H9 (cell line): Measurements from ENCODE around the gene NRDE2. TPM values are rescaled to one million over a fixed set of nuclear protein-coding genes. Genes with fewer than 3 reads are reported as not detected.

ENCODE experiments used
- DNase-seq: peaks from one replicate; pipeline ENCODE4 v3.0.0-alpha.2; 2017
- H2AFZ ChIP-seq: one replicate; pipeline ENCODE4 v1.6.1; 2013; ENCODE audit warnings: mild to moderate bottlenecking, low read length, control low read depth, moderate library complexity
- H2AK5ac ChIP-seq: 2 replicates; pipeline ENCODE4 v1.6.1; 2013; ENCODE audit warnings: low read length, control low read depth, mixed read lengths; ENCODE audit not compliant: insufficient read length
- H2BK120ac ChIP-seq: one replicate; pipeline ENCODE4 v1.6.1; 2013; ENCODE audit warnings: low read depth, mild to moderate bottlenecking, low read length, control low read depth, inconsistent platforms; ENCODE audit not compliant: poor library complexity, severe bottlenecking
- H2BK12ac ChIP-seq: 2 replicates; pipeline ENCODE4 v1.6.1; 2013; ENCODE audit warnings: low read length, control low read depth, mixed read lengths, low read depth; ENCODE audit not compliant: insufficient read length
- H2BK15ac ChIP-seq: 2 replicates; pipeline ENCODE4 v1.6.1; 2013; ENCODE audit warnings: low read depth, low read length, control low read depth
- H2BK20ac ChIP-seq: one replicate; pipeline ENCODE4 v1.6.1; 2013; ENCODE audit warnings: low read depth, mild to moderate bottlenecking, low read length, control low read depth, inconsistent platforms; ENCODE audit not compliant: poor library complexity, severe bottlenecking
- H2BK5ac ChIP-seq: 2 replicates; pipeline ENCODE4 v1.6.1; 2013; ENCODE audit warnings: low read length, control low read depth, mixed read lengths; ENCODE audit not compliant: insufficient read length
- H3K14ac ChIP-seq: 2 replicates; pipeline ENCODE4 v1.6.1; 2013; ENCODE audit warnings: low read length, control low read depth; ENCODE audit not compliant: insufficient read depth
- H3K18ac ChIP-seq: 2 replicates; pipeline ENCODE4 v1.6.1; 2013; ENCODE audit warnings: low read depth, mild to moderate bottlenecking, mixed read lengths, low read length, control low read depth; ENCODE audit not compliant: insufficient read length
- H3K23ac ChIP-seq: 2 replicates; pipeline ENCODE4 v1.6.1; 2013; ENCODE audit warnings: low read length, control low read depth, mixed read lengths, low read depth; ENCODE audit not compliant: insufficient read length
- H3K23me2 ChIP-seq: 2 replicates; pipeline ENCODE4 v1.6.1; 2013; ENCODE audit warnings: low read depth, mild to moderate bottlenecking, mixed read lengths, low read length, control low read depth; ENCODE audit not compliant: insufficient read length, poor library complexity, severe bottlenecking
- H3K27ac ChIP-seq: 2 replicates; pipeline ENCODE4 v1.5.1; 2013; ENCODE audit warnings: low read length, control low read depth, mixed read lengths, low read depth; ENCODE audit not compliant: insufficient read length
- H3K27me3 ChIP-seq: 2 replicates; pipeline ENCODE4 v1.6.1; 2013; ENCODE audit warnings: low read length, control low read depth, inconsistent platforms; ENCODE audit not compliant: insufficient read depth
- H3K4ac ChIP-seq: 2 replicates; pipeline ENCODE4 v1.6.1; 2013; ENCODE audit warnings: low read depth, mild to moderate bottlenecking, control low read depth, inconsistent platforms, low read length, moderate library complexity
- H3K4me1 ChIP-seq: 2 replicates; pipeline ENCODE4 v1.6.1; 2013; ENCODE audit warnings: low read length, control low read depth, inconsistent platforms; ENCODE audit not compliant: insufficient read depth
- H3K4me2 ChIP-seq: 2 replicates; pipeline ENCODE4 v1.6.1; 2013; ENCODE audit warnings: low read length, control low read depth, mixed read lengths; ENCODE audit not compliant: insufficient read length, insufficient read depth
- H3K56ac ChIP-seq: 2 replicates; pipeline ENCODE4 v1.6.1; 2013; ENCODE audit warnings: low read depth, mild to moderate bottlenecking, mixed read lengths, low read length, control low read depth; ENCODE audit not compliant: insufficient read length
- H3K79me1 ChIP-seq: 2 replicates; pipeline ENCODE4 v1.6.1; 2013; ENCODE audit warnings: low read depth, mild to moderate bottlenecking, moderate library complexity, low read length, control low read depth, inconsistent platforms; ENCODE audit not compliant: insufficient read depth, poor library complexity, severe bottlenecking
- H3K79me2 ChIP-seq: 2 replicates; pipeline ENCODE4 v1.6.1; 2013; ENCODE audit warnings: low read length, control low read depth, inconsistent platforms; ENCODE audit not compliant: insufficient read depth
- H3K9ac ChIP-seq: 2 replicates; pipeline ENCODE4 v1.6.1; 2013; ENCODE audit warnings: low read length, control low read depth, mixed read lengths; ENCODE audit not compliant: insufficient read length; ENCODE audit errors: extremely low read depth
- H3K9me3 ChIP-seq: one replicate; pipeline ENCODE4 v1.6.1; 2013; ENCODE audit warnings: low read depth, low read length, inconsistent platforms; ENCODE audit not compliant: control insufficient read depth
- H3T11ph ChIP-seq: one replicate; pipeline ENCODE4 v1.6.1; 2013; ENCODE audit warnings: mild to moderate bottlenecking, low read length, control low read depth, inconsistent platforms
- H4K20me1 ChIP-seq: one replicate; pipeline ENCODE4 v1.6.1; 2013; ENCODE audit not compliant: control insufficient read depth, insufficient read length, insufficient read depth
- H4K5ac ChIP-seq: 2 replicates; pipeline ENCODE4 v1.6.1; 2013; ENCODE audit warnings: low read depth, mild to moderate bottlenecking, mixed read lengths, low read length, control low read depth; ENCODE audit not compliant: insufficient read length
- H4K8ac ChIP-seq: replicated peaks from 2 replicates; pipeline ENCODE4 v1.6.1; 2013; ENCODE audit warnings: low read length, control low read depth, mixed read lengths, low read depth; ENCODE audit not compliant: insufficient read length
- H4K91ac ChIP-seq: 2 replicates; pipeline ENCODE4 v1.6.1; 2013; ENCODE audit warnings: low read depth, mild to moderate bottlenecking, moderate library complexity, mixed read lengths, low read length, control low read depth; ENCODE audit not compliant: insufficient read length
- H3K27ac Mint-ChIP-seq, 3 experiments: 2 replicates in 2 of 3; 3 replicates in 1 of 3; pipeline ENCODE4 v1.8.0; 2020 to 2021; ENCODE audit warnings: mixed read lengths in 3 of 3, mild to moderate bottlenecking in 1 of 3, moderate library complexity in 1 of 3
- H3K27me3 Mint-ChIP-seq: 2 replicates; pipeline ENCODE4 v1.8.0; 2021; ENCODE audit warnings: low read depth, mild to moderate bottlenecking, moderate library complexity, mixed read lengths
- H3K36me3 Mint-ChIP-seq, 3 experiments: 2 replicates in 2 of 3; 3 replicates in 1 of 3; pipeline ENCODE4 v1.8.0; 2020 to 2021; ENCODE audit warnings: low read depth in 3 of 3, mixed read lengths in 3 of 3; ENCODE audit not compliant: insufficient read depth in 1 of 3
- H3K4me1 Mint-ChIP-seq, 2 experiments: 2 replicates each; pipeline ENCODE4 v1.8.0; 2020; ENCODE audit warnings: mixed read lengths in 2 of 2
- H3K4me3 Mint-ChIP-seq, 2 experiments: 2 replicates in 1 of 2; 3 replicates in 1 of 2; pipeline ENCODE4 v1.8.0; 2020 to 2021; ENCODE audit warnings: mild to moderate bottlenecking in 2 of 2, mixed read lengths in 2 of 2, moderate library complexity in 1 of 2
- H3K9me3 Mint-ChIP-seq, 2 experiments: 2 replicates in 1 of 2; 3 replicates in 1 of 2; pipeline ENCODE4 v1.8.0; 2020; ENCODE audit warnings: mild to moderate bottlenecking in 2 of 2, mixed read lengths in 2 of 2, moderate library complexity in 1 of 2
- CTCF ChIP-seq: fragments of 200-600 bp; sonication (generic); conservative IDR thresholded peaks from 3 replicates; pipeline ENCODE4 v1.8.0; 2021; ENCODE audit warnings: antibody characterized with exemption, mild to moderate bottlenecking
- WGBS: extraction: QIAGEN DNeasy Blood & Tissue Kit; methylation state at CpG from one replicate; pipeline ENCODE4 v1.1.7; 2013; ENCODE audit warnings: missing lambda C conversion rate, low lambda C conversion rate, mixed read lengths; ENCODE audit not compliant: insufficient read length; ENCODE audit errors: extremely low coverage; 5-methylcytosine and 5-hydroxymethylcytosine counted together
- total RNA-seq: library from RNA; stranded (reverse); gene quantifications from 2 replicates; pipeline ENCODE4 v1.2.1, GENCODE V29; 2021

The NRDE2 gene
- total RNA-seq, 1 experiment from 2014 or later = 21.2 TPM

DNA sequence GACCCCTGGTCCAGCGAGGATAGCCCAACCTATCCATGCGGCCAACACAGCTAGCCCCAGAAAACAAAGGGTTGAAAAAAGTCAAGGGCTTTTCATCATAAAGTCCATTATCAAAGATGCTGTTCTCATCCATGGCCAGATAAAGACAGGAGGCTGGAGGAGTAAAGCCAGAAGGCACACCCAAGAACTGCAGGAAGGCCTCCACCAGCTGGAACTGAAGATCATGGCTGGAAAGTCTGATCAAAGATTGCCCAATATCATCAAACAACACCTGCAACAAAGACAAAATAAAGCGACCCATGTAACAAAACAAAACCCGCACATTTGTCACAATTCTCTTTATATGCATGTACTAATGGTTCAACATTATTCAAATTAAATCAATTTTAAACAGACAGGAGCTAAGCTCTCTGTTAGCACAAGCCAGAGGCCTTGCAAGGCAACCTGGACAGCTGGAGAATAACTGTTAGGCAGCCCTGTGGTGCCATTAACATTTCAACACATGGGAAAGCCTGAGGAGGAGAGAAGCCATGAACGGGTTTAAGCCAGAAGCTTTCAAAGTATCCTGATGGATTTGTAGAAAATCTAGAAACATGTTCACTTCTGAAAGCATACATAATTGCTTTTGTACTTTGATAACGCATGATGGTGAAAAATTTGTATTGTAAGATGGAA, 41.3 kb downstream of the NRDE2 start:
- no CpG with 5 or more reads among the region's 6 CpGs for WGBS
- Histone ChIP-seq H3K18ac (no peak overlapping the region), H2AFZ (no peak overlapping the region), H3K79me2 (no peaks in the 10 kb centered on the region), H3T11ph (no peak overlapping the region), H2BK5ac (no peak overlapping the region), H3K4me2 (no peak overlapping the region), H3K4ac (no peak overlapping the region), H3K23me2 (no peaks in the 10 kb centered on the region), H4K20me1 (no peaks in the 10 kb centered on the region), H4K91ac (no peak overlapping the region), H3K27ac (no peak overlapping the region), H3K56ac (no peak overlapping the region), H2AK5ac (no peak overlapping the region), H3K9me3 (no peaks in the 10 kb centered on the region), H3K9ac (no peak overlapping the region), H3K79me1 (no peaks in the 10 kb centered on the region), H2BK120ac (no peak overlapping the region), H2BK20ac (no peak overlapping the region), H2BK12ac (no peak overlapping the region), H4K8ac (no peak overlapping the region), H3K4me1 (no peaks in the 10 kb centered on the region), H3K27me3 (no peaks in the 10 kb centered on the region), H3K14ac (no peak overlapping the region), H4K5ac (no peak overlapping the region), H3K23ac (no peak overlapping the region), H2BK15ac (no peak overlapping the region)
- Mint-ChIP-seq H3K36me3 (peaks cover 7 to 64% (median 37%) of the 10 kb centered on the region in 3 experiments; a peak in 6 of 7 replicates), H3K27ac (peak overlapping the region in 2 of 3 experiments; percentile 20 to 77; a peak in 4 of 7 replicates), H3K27me3 (no peaks in the 10 kb centered on the region), H3K4me1 (peaks cover 18 to 26% of the 10 kb centered on the region in 2 experiments), H3K9me3 (no peaks in the 10 kb centered on the region), H3K4me3 (no peak overlapping the region)
- no peak for TF ChIP-seq CTCF
- no peak for DNase-seq
